K562 (cell line): Measurements from ENCODE around the gene ZFAND2B. TPM values are rescaled to one million over a fixed set of nuclear protein-coding genes. Genes with fewer than 3 reads are reported as not detected.

Source experiments
- ATAC-seq: fragments of 200-7000 bp; cut with Tn5 transposase; 3 replicates; pipeline ENCODE4 v1.9.1; 2020; ENCODE audit warnings: moderate library complexity
- BruUV-seq: library from RNA; stranded (reverse); fragments of 400-500 nt; replicated peaks from 2 replicates; lab custom pipeline; 2021; lab: Mats Ljungman, UMichigan
- CTCF ChIA-PET: fragments of 300-600 bp; formaldehyde crosslinking; extraction: SDS; loops from one replicate; lab custom pipeline; 2021; ENCODE audit warnings: low intra/inter-chr PET ratio; lab: Yijun Ruan, JAX
- POLR2A ChIA-PET: fragments of 300-600, 350-650 bp; sonication (Branson Sonifier 250); formaldehyde crosslinking; extraction: SDS; loops from one replicate; lab custom pipeline; 2021; ENCODE audit warnings: antibody characterized with exemption, inconsistent platforms; lab: Yijun Ruan, JAX
- DNase-seq, 4 experiments: peaks; one replicate each; pipeline versions ENCODE4 v3.0.0 to v3.0.0-alpha.2; 2011 to 2018; ENCODE audit warnings: low spot score in 3 of 4, mixed read lengths in 3 of 4; ENCODE audit errors: extremely low read depth in 1 of 4
- FAIRE-seq: peaks from 2 replicates; lab custom pipeline; 2011; peaks lifted over from hg19 to GRCh38; lab: Jason Lieb, UNC
- H2AFZ ChIP-seq: 2 replicates; pipeline ENCODE4 v1.6.0; 2011; ENCODE audit warnings: low read depth, low read length, control low read depth, inconsistent platforms
- H3K27ac ChIP-seq: fragments of 200-600 bp; 3 replicates; pipeline ENCODE4 v1.8.0; 2011; ENCODE audit warnings: low read depth, mild to moderate bottlenecking, control low read depth, inconsistent platforms, low read length, moderate library complexity, mixed read lengths; ENCODE audit errors: extremely low read depth
- H3K27me3 ChIP-seq, 2 experiments: fragments of 300-600 bp in 1 of 2; 2 replicates in 1 of 2; 3 replicates in 1 of 2; pipeline versions ENCODE4 v1.6.0 to v1.8.0; 2011; ENCODE audit warnings: inconsistent platforms in 2 of 2, low read length in 2 of 2, mild to moderate bottlenecking in 1 of 2, mixed read lengths in 1 of 2, moderate library complexity in 1 of 2; ENCODE audit not compliant: control insufficient read depth in 2 of 2, insufficient read depth in 2 of 2
- H3K36me3 ChIP-seq: fragments of 300-600 bp; 3 replicates; pipeline ENCODE4 v1.8.0; 2011; ENCODE audit warnings: mild to moderate bottlenecking, low read length, inconsistent platforms; ENCODE audit not compliant: control insufficient read depth, insufficient read depth
- H3K4me1 ChIP-seq, 2 experiments: fragments of 200-600 bp in 1 of 2; replicated peaks in 1 of 2; 2 replicates in 1 of 2; 3 replicates in 1 of 2; pipeline versions ENCODE4 v1.5.1 to v1.8.0; 2011; ENCODE audit warnings: inconsistent platforms in 2 of 2, low read length in 2 of 2, mild to moderate bottlenecking in 1 of 2, mixed read lengths in 1 of 2, moderate library complexity in 1 of 2; ENCODE audit not compliant: control insufficient read depth in 2 of 2, insufficient read depth in 2 of 2
- H3K4me2 ChIP-seq: 2 replicates; pipeline ENCODE4 v1.6.1; 2011; ENCODE audit warnings: low read length, control low read depth, inconsistent platforms, mixed read lengths; ENCODE audit not compliant: insufficient read depth
- H3K4me3 ChIP-seq: fragments of 200-600 bp; sonication (generic), shearing (Covaris generic); 2 replicates; pipeline ENCODE4 v1.5.1; 2016; ENCODE audit warnings: control low read depth, inconsistent platforms
- H3K79me2 ChIP-seq: fragments of 200-600 bp; 3 replicates; pipeline ENCODE4 v1.8.0; 2011; ENCODE audit warnings: low read length, inconsistent platforms; ENCODE audit not compliant: control insufficient read depth, insufficient read depth
- H3K9ac ChIP-seq, 2 experiments: 2 replicates each; pipeline versions ENCODE4 v1.6.0 to v1.6.1; 2011; ENCODE audit warnings: low read depth in 2 of 2, low read length in 2 of 2, control low read depth in 1 of 2, inconsistent platforms in 1 of 2, mild to moderate bottlenecking in 1 of 2, mixed read lengths in 1 of 2; ENCODE audit not compliant: insufficient read depth in 1 of 2
- H3K9me1 ChIP-seq: one replicate; pipeline ENCODE4 v1.6.0; 2011; ENCODE audit warnings: inconsistent platforms, mild to moderate bottlenecking, low read length, moderate library complexity; ENCODE audit not compliant: control insufficient read depth, insufficient read depth
- H3K9me3 ChIP-seq: replicated peaks from 2 replicates; pipeline ENCODE4 v1.5.1; 2011; ENCODE audit warnings: low read depth, low read length, inconsistent platforms; ENCODE audit not compliant: control insufficient read depth, insufficient read depth
- H4K20me1 ChIP-seq: replicated peaks from 2 replicates; pipeline ENCODE4 v1.6.1; 2011; ENCODE audit warnings: low read length, inconsistent platforms, mixed read lengths; ENCODE audit not compliant: control insufficient read depth, insufficient read depth
- MGA ChIP-seq: fragments of 450-650 bp; IDR thresholded peaks from 2 replicates; pipeline ENCODE4 v1.6.1; 2016; ENCODE audit warnings: mild to moderate bottlenecking, moderate library complexity
- SMARCA5 ChIP-seq: fragments of 450-650 bp; IDR thresholded peaks from 2 replicates; pipeline ENCODE4 v1.6.1; 2016
- SUPT5H ChIP-seq: fragments of 450-650 bp; IDR thresholded peaks from 2 replicates; pipeline ENCODE4 v1.6.1; 2016
- WGBS: fragments of 100-300 bp; shearing (Covaris generic); methylation state at CpG from one replicate; pipeline ENCODE4 v1.1.6; 2016; ENCODE audit warnings: low coverage, mixed read lengths; ENCODE audit not compliant: insufficient coverage; ENCODE audit errors: missing lambda C conversion rate; 5-methylcytosine and 5-hydroxymethylcytosine counted together
- in situ Hi-C: fragments of 300-500 bp; cut with MboI; formaldehyde crosslinking; loops from 4 replicates; pipeline ENCODE4 v1.15.0; 2018; ENCODE audit warnings: inconsistent platforms, mixed read lengths
- intact Hi-C: fragments of 100-400 bp; cut with micrococcal nuclease; formaldehyde crosslinking; loops from 2 replicates; pipeline ENCODE4 v1.14.2; 2022
- polyA plus RNA-seq, 8 experiments: library from polyadenylated mRNA; depleted of rRNA in 4 of 8; stranded (reverse) in 5 of 8; unstranded in 3 of 8; fragments of >200 nt; fragmentation: Nextera tagmentation in 2 of 8; fragmentation: Illumina TruSeq in 1 of 8; extraction: Ambion mirVana in 2 of 8; extraction: Trizol in 1 of 8; gene quantifications; 2 replicates each; pipeline versions ENCODE4 v1.2.1 to v1.2.3, GENCODE V29; 2011 to 2014; ENCODE audit warnings: inconsistent platforms in 1 of 8, missing spikeins in 1 of 8
- total RNA-seq, 7 experiments: library from RNA; depleted of rRNA in 6 of 7; stranded (reverse); fragments of >200 nt in 6 of 7; fragmentation: Illumina TruSeq in 2 of 7; extraction: Trizol in 2 of 7; gene quantifications; 2 replicates each; pipeline versions ENCODE4 v1.2.1 to v1.2.3, GENCODE V29; 2011 to 2021; ENCODE audit warnings: low replicate concordance in 1 of 7
- TF ChIP-seq, protein P1 (sequence below): sonication (generic); formaldehyde crosslinking; IDR thresholded peaks from 2 replicates; pipeline ENCODE4 v1.8.1; 2023; ENCODE audit warnings: missing genetic modification reagents, mild to moderate bottlenecking, borderline replicate concordance

Gene ZFAND2B
- total and polyA plus RNA-seq, 9 of the 15 experiments (the other 6 are each of a cell fraction or from before 2014, with no cell fraction given) = 9.9 to 33.3 (median 26.1) TPM

DNA sequence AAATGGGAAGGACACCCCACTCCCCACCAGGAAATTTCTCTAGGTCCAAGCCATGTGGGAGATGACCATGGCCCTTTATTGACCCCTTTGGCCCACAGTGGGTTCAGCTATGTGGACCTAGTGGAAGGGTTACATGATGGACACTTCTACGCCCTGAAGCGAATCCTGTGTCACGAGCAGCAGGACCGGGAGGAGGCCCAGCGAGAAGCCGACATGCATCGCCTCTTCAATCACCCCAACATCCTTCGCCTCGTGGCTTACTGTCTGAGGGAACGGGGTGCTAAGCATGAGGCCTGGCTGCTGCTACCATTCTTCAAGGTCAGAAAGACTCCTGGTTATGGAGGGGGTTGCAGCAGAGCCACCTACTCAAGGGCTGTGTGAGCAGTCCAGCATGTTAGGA is 40.0 kb downstream of the ZFAND2B start:
- H3K4me1 ChIP-seq = peaks cover 21 to 39% of the 10 kb centered on the region in 2 experiments; a peak in 4 of 5 replicates
- ATAC-seq = no peak
- intact Hi-C loops = no loop called here
- peak overlapping the region; percentile 93; the same call in 1 of the 2 replicates for H3K4me3 ChIP-seq
- WGBS = 91% methylated on average over 10 of the region's 10 CpGs
- DNase-seq = no peak
- peak overlapping the region; percentile 66 to 94; a peak in 3 of 4 replicates for H3K9ac ChIP-seq
- H3K9me1 ChIP-seq = no peaks in the 10 kb centered on the region
- H3K4me2 ChIP-seq = peak overlapping the region; percentile 92; the same call in 1 of the 2 replicates
- H3K36me3 ChIP-seq = peaks cover 50% of the 10 kb centered on the region
- no TSS peak for BruUV-seq
- 0 out of 2 replicates have a peak, but pooled peaks cover 3% of the 10 kb centered on the region for H4K20me1 ChIP-seq
- no peaks in the 10 kb centered on the region for H3K27me3 ChIP-seq
- POLR2A ChIA-PET = interaction anchor here (2.2 kb wide), 1 partner anchor 10 kb away, joined by 11 read pairs; no protein-coding TSS in a partner anchor
- CTCF ChIA-PET = no interaction called here
- TF ChIP-seq SMARCA5 = no peak
- TF ChIP-seq MGA = no peak
- TF ChIP-seq, protein P1, sequence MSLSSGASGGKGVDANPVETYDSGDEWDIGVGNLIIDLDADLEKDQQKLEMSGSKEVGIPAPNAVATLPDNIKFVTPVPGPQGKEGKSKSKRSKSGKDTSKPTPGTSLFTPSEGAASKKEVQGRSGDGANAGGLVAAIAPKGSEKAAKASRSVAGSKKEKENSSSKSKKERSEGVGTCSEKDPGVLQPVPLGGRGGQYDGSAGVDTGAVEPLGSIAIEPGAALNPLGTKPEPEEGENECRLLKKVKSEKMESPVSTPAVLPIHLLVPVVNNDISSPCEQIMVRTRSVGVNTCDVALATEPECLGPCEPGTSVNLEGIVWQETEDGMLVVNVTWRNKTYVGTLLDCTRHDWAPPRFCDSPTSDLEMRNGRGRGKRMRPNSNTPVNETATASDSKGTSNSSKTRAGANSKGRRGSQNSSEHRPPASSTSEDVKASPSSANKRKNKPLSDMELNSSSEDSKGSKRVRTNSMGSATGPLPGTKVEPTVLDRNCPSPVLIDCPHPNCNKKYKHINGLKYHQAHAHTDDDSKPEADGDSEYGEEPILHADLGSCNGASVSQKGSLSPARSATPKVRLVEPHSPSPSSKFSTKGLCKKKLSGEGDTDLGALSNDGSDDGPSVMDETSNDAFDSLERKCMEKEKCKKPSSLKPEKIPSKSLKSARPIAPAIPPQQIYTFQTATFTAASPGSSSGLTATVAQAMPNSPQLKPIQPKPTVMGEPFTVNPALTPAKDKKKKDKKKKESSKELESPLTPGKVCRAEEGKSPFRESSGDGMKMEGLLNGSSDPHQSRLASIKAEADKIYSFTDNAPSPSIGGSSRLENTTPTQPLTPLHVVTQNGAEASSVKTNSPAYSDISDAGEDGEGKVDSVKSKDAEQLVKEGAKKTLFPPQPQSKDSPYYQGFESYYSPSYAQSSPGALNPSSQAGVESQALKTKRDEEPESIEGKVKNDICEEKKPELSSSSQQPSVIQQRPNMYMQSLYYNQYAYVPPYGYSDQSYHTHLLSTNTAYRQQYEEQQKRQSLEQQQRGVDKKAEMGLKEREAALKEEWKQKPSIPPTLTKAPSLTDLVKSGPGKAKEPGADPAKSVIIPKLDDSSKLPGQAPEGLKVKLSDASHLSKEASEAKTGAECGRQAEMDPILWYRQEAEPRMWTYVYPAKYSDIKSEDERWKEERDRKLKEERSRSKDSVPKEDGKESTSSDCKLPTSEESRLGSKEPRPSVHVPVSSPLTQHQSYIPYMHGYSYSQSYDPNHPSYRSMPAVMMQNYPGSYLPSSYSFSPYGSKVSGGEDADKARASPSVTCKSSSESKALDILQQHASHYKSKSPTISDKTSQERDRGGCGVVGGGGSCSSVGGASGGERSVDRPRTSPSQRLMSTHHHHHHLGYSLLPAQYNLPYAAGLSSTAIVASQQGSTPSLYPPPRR (CRISPR knock-in tag) = no peak
- TF ChIP-seq SUPT5H = 0 out of 2 replicates have a peak, but pooled peaks have one; percentile 9
- H2AFZ ChIP-seq = no peak overlapping the region
- no peaks in the 10 kb centered on the region for H3K9me3 ChIP-seq
- in situ Hi-C loops = no loop called here
- H3K79me2 ChIP-seq = peaks cover 18% of the 10 kb centered on the region
- no peak for FAIRE-seq
- H3K27ac ChIP-seq = peak overlapping the region; percentile 95; the same call in 2 of the 3 replicates
